ENCODE measurements around the gene STX8. TPM values are rescaled to one million over a fixed set of nuclear protein-coding genes. Genes with fewer than 3 reads are reported as not detected.

STX8 gene
- polyA plus RNA-seq, 1 of the 3 experiments (the other 2 are of a cell fraction) = 51.3 TPM

DNA sequence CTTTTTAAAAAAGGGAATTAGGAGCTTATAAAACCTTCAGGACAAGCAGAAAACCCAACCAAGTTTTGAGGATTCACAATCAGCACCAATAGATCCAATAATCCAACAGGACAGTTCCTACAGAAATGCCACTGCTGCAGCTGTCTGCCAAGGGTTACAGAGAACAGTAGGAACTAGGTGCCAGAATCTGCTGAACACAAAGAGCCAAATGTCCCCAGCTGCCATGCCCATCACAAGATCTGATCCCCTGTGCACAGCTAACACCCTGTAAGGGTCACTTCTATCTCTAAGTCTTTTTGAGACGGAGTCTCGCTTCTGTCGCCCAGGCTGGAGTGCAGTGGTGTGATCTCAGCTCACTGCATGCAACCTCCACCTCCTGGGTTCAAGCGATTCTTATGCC, 262.3 kb downstream of the STX8 start:
- no peaks in the 10 kb centered on the region for H3K27me3 ChIP-seq (ENCODE audit: insufficient read depth)
- H3F3A ChIP-seq (replicated peaks; ENCODE audit: insufficient read depth) = no peaks in the 10 kb centered on the region
- no peak overlapping the region for H3K27ac ChIP-seq (ENCODE audit: low read depth in 2 of 2, low read length in 1 of 2)
- no peak overlapping the region for H2AFZ ChIP-seq (ENCODE audit: low read depth)
- ChIA-PET CTCF (no interaction called here), POLR2A (no interaction called here)
- H3K9me3 ChIP-seq = no peaks in the 10 kb centered on the region
- no peaks in the 10 kb centered on the region; a peak in 1 of 4 replicates for H3K4me1 ChIP-seq (ENCODE audit: control insufficient read depth in 1 of 2, insufficient read depth in 2 of 2, low read depth in 1 of 2, low read length in 1 of 2)
- no peak overlapping the region for H3K4me3 ChIP-seq (ENCODE audit: low read depth in 2 of 2, low read length in 1 of 2)
- H3K79me2 ChIP-seq (ENCODE audit: insufficient read depth) = no peaks in the 10 kb centered on the region
- TF ChIP-seq RAD21 (IDR thresholded peaks at IDR 0.05; ENCODE audit: low read length) = no peak
- no peak for TF ChIP-seq TAF1 (IDR thresholded peaks at IDR 0.05; ENCODE audit: borderline replicate concordance, low read depth, low read length)
- no peak for TF ChIP-seq YY1 (IDR thresholded peaks at IDR 0.05; ENCODE audit: low read depth)
- TF ChIP-seq GABPA (IDR thresholded peaks at IDR 0.05; ENCODE audit: low read depth) = no peak
- TF ChIP-seq, protein P1, sequence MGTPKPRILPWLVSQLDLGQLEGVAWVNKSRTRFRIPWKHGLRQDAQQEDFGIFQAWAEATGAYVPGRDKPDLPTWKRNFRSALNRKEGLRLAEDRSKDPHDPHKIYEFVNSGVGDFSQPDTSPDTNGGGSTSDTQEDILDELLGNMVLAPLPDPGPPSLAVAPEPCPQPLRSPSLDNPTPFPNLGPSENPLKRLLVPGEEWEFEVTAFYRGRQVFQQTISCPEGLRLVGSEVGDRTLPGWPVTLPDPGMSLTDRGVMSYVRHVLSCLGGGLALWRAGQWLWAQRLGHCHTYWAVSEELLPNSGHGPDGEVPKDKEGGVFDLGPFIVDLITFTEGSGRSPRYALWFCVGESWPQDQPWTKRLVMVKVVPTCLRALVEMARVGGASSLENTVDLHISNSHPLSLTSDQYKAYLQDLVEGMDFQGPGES (IDR thresholded peaks at IDR 0.05; ENCODE audit: low read depth, low read length) = no peak
- no peak for TF ChIP-seq ELF1 (IDR thresholded peaks at IDR 0.05)
- TF ChIP-seq, protein P2, sequence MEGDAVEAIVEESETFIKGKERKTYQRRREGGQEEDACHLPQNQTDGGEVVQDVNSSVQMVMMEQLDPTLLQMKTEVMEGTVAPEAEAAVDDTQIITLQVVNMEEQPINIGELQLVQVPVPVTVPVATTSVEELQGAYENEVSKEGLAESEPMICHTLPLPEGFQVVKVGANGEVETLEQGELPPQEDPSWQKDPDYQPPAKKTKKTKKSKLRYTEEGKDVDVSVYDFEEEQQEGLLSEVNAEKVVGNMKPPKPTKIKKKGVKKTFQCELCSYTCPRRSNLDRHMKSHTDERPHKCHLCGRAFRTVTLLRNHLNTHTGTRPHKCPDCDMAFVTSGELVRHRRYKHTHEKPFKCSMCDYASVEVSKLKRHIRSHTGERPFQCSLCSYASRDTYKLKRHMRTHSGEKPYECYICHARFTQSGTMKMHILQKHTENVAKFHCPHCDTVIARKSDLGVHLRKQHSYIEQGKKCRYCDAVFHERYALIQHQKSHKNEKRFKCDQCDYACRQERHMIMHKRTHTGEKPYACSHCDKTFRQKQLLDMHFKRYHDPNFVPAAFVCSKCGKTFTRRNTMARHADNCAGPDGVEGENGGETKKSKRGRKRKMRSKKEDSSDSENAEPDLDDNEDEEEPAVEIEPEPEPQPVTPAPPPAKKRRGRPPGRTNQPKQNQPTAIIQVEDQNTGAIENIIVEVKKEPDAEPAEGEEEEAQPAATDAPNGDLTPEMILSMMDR (IDR thresholded peaks at IDR 0.05) = no peak
- TF ChIP-seq SIN3A (IDR thresholded peaks at IDR 0.05; ENCODE audit: borderline replicate concordance, low read depth, low read length) = no peak
- TF ChIP-seq, protein P3, sequence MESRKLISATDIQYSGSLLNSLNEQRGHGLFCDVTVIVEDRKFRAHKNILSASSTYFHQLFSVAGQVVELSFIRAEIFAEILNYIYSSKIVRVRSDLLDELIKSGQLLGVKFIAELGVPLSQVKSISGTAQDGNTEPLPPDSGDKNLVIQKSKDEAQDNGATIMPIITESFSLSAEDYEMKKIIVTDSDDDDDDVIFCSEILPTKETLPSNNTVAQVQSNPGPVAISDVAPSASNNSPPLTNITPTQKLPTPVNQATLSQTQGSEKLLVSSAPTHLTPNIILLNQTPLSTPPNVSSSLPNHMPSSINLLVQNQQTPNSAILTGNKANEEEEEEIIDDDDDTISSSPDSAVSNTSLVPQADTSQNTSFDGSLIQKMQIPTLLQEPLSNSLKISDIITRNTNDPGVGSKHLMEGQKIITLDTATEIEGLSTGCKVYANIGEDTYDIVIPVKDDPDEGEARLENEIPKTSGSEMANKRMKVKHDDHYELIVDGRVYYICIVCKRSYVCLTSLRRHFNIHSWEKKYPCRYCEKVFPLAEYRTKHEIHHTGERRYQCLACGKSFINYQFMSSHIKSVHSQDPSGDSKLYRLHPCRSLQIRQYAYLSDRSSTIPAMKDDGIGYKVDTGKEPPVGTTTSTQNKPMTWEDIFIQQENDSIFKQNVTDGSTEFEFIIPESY (IDR thresholded peaks at IDR 0.05; ENCODE audit: borderline replicate concordance, low read depth) = no peak
- TF ChIP-seq, protein P4, sequence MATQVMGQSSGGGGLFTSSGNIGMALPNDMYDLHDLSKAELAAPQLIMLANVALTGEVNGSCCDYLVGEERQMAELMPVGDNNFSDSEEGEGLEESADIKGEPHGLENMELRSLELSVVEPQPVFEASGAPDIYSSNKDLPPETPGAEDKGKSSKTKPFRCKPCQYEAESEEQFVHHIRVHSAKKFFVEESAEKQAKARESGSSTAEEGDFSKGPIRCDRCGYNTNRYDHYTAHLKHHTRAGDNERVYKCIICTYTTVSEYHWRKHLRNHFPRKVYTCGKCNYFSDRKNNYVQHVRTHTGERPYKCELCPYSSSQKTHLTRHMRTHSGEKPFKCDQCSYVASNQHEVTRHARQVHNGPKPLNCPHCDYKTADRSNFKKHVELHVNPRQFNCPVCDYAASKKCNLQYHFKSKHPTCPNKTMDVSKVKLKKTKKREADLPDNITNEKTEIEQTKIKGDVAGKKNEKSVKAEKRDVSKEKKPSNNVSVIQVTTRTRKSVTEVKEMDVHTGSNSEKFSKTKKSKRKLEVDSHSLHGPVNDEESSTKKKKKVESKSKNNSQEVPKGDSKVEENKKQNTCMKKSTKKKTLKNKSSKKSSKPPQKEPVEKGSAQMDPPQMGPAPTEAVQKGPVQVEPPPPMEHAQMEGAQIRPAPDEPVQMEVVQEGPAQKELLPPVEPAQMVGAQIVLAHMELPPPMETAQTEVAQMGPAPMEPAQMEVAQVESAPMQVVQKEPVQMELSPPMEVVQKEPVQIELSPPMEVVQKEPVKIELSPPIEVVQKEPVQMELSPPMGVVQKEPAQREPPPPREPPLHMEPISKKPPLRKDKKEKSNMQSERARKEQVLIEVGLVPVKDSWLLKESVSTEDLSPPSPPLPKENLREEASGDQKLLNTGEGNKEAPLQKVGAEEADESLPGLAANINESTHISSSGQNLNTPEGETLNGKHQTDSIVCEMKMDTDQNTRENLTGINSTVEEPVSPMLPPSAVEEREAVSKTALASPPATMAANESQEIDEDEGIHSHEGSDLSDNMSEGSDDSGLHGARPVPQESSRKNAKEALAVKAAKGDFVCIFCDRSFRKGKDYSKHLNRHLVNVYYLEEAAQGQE (IDR thresholded peaks at IDR 0.05; ENCODE audit: low read depth, low read length) = no peak
- TF ChIP-seq GATA2 (CRISPR knock-in tag; IDR thresholded peaks at IDR 0.05) = no peak
- TF ChIP-seq NRF1 (IDR thresholded peaks at IDR 0.05; ENCODE audit: low read depth, low read length) = no peak
- TF ChIP-seq FOXJ3 (CRISPR knock-in tag; IDR thresholded peaks at IDR 0.05) = no peak
- no peak for TF ChIP-seq SMC3 (IDR thresholded peaks at IDR 0.05; ENCODE audit: low read depth, low read length)
- no peak for TF ChIP-seq EZH2phosphoT487 (IDR thresholded peaks at IDR 0.05; ENCODE audit: borderline replicate concordance, low read depth)
- no peak for TF ChIP-seq EP300 (IDR thresholded peaks at IDR 0.05; ENCODE audit: borderline replicate concordance in 1 of 2, low read depth in 1 of 2, low read length in 1 of 2)
- TF ChIP-seq, protein P5, sequence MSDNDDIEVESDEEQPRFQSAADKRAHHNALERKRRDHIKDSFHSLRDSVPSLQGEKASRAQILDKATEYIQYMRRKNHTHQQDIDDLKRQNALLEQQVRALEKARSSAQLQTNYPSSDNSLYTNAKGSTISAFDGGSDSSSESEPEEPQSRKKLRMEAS (IDR thresholded peaks at IDR 0.05; ENCODE audit: low read depth) = no peak
- TF ChIP-seq POLR2AphosphoS5 (IDR thresholded peaks at IDR 0.05; ENCODE audit: low read depth, low read length) = no peak
- no peak for TF ChIP-seq MXI1 (IDR thresholded peaks at IDR 0.05; ENCODE audit: low read depth, low read length)
- TF ChIP-seq TEAD4 (IDR thresholded peaks at IDR 0.05; ENCODE audit: borderline replicate concordance, insufficient read depth) = no peak
- H3K9me2 ChIP-seq = no peaks in the 10 kb centered on the region
- H3K9ac ChIP-seq = no peak overlapping the region
- H3K4me2 ChIP-seq = no peak overlapping the region
- no peak for DNase-seq
- H3K36me3 ChIP-seq (replicated peaks in 1 of 2; ENCODE audit: control insufficient read depth in 1 of 2, insufficient read depth in 2 of 2, low read length in 1 of 2) = no peaks in the 10 kb centered on the region
- 97% methylated on average over 4 of the region's 4 CpGs for WGBS (ENCODE audit: low lambda C conversion rate)
- H4K20me1 ChIP-seq (ENCODE audit: insufficient read depth) = no peaks in the 10 kb centered on the region

Measured in SK-N-SH (cell line).